HG03571 (cell line): Measurements from ENCODE around the gene ZFR.
A peak's percentile ranks its signal among the peaks of the same experiment; 100 is the strongest.
"Not testable (repeated sequence)": the region's sequence is repeated elsewhere in the genome, so short reads cannot be mapped to it uniquely, and the experiment has no call there.

Source experiments
- ATAC-seq: cut with Tn5 transposase; IDR thresholded peaks from one replicate; pipeline ENCODE4 v1.9.1; 2021; ENCODE audit not compliant: unreplicated experiment

ZFR gene

GRCh38 chr5:32452316-32452715, 7.8 kb upstream of the ZFR start:
- ATAC-seq: not testable (repeated sequence)

- no peak for ATAC-seq
Measured at GRCh38 chr5:32450952-32451351, 6.4 kb upstream of the ZFR start.

GRCh38 chr5:32449262-32449661, 4.7 kb upstream of the ZFR start:
- ATAC-seq: no peak

GRCh38 chr5:32446630-32447029, 2.1 kb upstream of the ZFR start:
- ATAC-seq: no peak

GRCh38 chr5:32445831-32446614, 1.5 kb upstream of the ZFR start:
- ATAC-seq: no peak

- no peak for ATAC-seq
Measured at GRCh38 chr5:32445287-32445758, 783 bp upstream of the ZFR start.

- ATAC-seq: peak; percentile 26
Measured at GRCh38 chr5:32443541-32444430, 754 bp downstream of the ZFR start.

GRCh38 chr5:32443145-32443540, 1.4 kb downstream of the ZFR start:
- ATAC-seq: peak; percentile 44

GRCh38 chr5:32439086-32439642, 5.4 kb downstream of the ZFR start:
- ATAC-seq: no peak

GRCh38 chr5:32436553-32437242, 7.8 kb downstream of the ZFR start:
- ATAC-seq: no peak

- ATAC-seq: no peak
Measured at GRCh38 chr5:32435383-32435782, 9.2 kb downstream of the ZFR start.

- ATAC-seq: no peak
Measured at GRCh38 chr5:32434221-32434620, 10.3 kb downstream of the ZFR start.

GRCh38 chr5:32432633-32433032, 11.9 kb downstream of the ZFR start:
- ATAC-seq: no peak

GRCh38 chr5:32430825-32431224, 13.7 kb downstream of the ZFR start:
- not testable (repeated sequence) for ATAC-seq

GRCh38 chr5:32428426-32428825, 16.1 kb downstream of the ZFR start:
- ATAC-seq: no peak

GRCh38 chr5:32426440-32427151, 17.9 kb downstream of the ZFR start:
- ATAC-seq: no peak

GRCh38 chr5:32422697-32423096, 21.8 kb downstream of the ZFR start:
- ATAC-seq: no peak

- no peak for ATAC-seq
Measured at GRCh38 chr5:32421075-32421474, 23.5 kb downstream of the ZFR start.

GRCh38 chr5:32420506-32420905, 24.0 kb downstream of the ZFR start:
- no peak for ATAC-seq

- ATAC-seq: no peak
Measured at GRCh38 chr5:32419791-32420190, 24.7 kb downstream of the ZFR start.
